HFFc6 (cell line): ENCODE data around the gene LMX1B. TPM values are rescaled to one million over a fixed set of nuclear protein-coding genes. Genes with fewer than 3 reads are reported as not detected.

ENCODE experiments used
- DNase-seq: peaks from one replicate; pipeline ENCODE4 v3.0.0-alpha.2; 2018
- H3K27ac Mint-ChIP-seq: 2 replicates; pipeline ENCODE4 v1.8.0; 2020; ENCODE audit warnings: mild to moderate bottlenecking, mixed read lengths
- H3K27me3 Mint-ChIP-seq: 2 replicates; pipeline ENCODE4 v1.8.0; 2021; ENCODE audit warnings: mild to moderate bottlenecking, moderate library complexity, mixed read lengths; ENCODE audit not compliant: insufficient read depth
- H3K36me3 Mint-ChIP-seq: 2 replicates; pipeline ENCODE4 v1.8.0; 2021; ENCODE audit warnings: low read depth, mixed read lengths
- H3K4me1 Mint-ChIP-seq: 2 replicates; pipeline ENCODE4 v1.8.0; 2020; ENCODE audit warnings: low read depth, mixed read lengths
- H3K4me3 Mint-ChIP-seq: 2 replicates; pipeline ENCODE4 v1.8.0; 2020; ENCODE audit warnings: mild to moderate bottlenecking, moderate library complexity, mixed read lengths
- H3K9me3 Mint-ChIP-seq: 2 replicates; pipeline ENCODE4 v1.8.0; 2020; ENCODE audit warnings: mild to moderate bottlenecking, mixed read lengths
- total RNA-seq, 6 experiments: library from RNA; stranded (reverse); fragmentation: NEBNext Ultra II Directional; extraction: Animal tissue kit (Norgen Biotek cat#: 25700); gene quantifications; 2 replicates in 1 of 6; 3 replicates in 5 of 6; pipeline ENCODE4 v1.2.3, GENCODE V29; 2021
- TF ChIP-seq, protein P1 (sequence below): fragments of 200-600 bp; sonication (generic); IDR thresholded peaks from 2 replicates; pipeline ENCODE4 v1.5.0; 2021; ENCODE audit warnings: antibody characterized with exemption, mild to moderate bottlenecking

The LMX1B gene
- total RNA-seq, 6 experiments from 2014 or later, result not detected

DNA sequence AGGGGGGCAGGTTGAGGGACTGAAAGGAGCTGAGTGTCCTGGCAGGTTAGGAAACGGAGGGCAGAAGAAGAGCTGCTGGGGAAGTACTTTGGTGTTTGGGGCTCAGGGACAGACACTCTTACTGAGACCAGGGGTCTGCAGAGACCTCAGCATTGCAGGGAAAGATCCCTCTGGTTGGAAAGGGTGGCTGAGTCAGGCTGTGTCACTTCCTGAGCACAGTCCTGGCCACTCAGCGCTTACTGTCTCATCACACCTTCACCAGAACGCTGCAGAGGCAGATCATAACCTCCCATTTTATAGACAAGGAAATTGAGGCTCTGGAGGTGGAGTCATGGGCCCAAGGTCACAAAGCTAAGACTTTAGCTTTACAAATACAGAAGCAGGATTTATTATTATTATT lies 54.3 kb downstream of the LMX1B start:
- TF ChIP-seq, protein P1, sequence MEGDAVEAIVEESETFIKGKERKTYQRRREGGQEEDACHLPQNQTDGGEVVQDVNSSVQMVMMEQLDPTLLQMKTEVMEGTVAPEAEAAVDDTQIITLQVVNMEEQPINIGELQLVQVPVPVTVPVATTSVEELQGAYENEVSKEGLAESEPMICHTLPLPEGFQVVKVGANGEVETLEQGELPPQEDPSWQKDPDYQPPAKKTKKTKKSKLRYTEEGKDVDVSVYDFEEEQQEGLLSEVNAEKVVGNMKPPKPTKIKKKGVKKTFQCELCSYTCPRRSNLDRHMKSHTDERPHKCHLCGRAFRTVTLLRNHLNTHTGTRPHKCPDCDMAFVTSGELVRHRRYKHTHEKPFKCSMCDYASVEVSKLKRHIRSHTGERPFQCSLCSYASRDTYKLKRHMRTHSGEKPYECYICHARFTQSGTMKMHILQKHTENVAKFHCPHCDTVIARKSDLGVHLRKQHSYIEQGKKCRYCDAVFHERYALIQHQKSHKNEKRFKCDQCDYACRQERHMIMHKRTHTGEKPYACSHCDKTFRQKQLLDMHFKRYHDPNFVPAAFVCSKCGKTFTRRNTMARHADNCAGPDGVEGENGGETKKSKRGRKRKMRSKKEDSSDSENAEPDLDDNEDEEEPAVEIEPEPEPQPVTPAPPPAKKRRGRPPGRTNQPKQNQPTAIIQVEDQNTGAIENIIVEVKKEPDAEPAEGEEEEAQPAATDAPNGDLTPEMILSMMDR, result no peak
- Mint-ChIP-seq H3K9me3 (no peaks in the 10 kb centered on the region), H3K4me1 (no peaks in the 10 kb centered on the region), H3K36me3 (no peaks in the 10 kb centered on the region), H3K27me3 (peaks cover 17% of the 10 kb centered on the region), H3K4me3 (no peak overlapping the region), H3K27ac (no peak overlapping the region)
- no peak for DNase-seq

DNA sequence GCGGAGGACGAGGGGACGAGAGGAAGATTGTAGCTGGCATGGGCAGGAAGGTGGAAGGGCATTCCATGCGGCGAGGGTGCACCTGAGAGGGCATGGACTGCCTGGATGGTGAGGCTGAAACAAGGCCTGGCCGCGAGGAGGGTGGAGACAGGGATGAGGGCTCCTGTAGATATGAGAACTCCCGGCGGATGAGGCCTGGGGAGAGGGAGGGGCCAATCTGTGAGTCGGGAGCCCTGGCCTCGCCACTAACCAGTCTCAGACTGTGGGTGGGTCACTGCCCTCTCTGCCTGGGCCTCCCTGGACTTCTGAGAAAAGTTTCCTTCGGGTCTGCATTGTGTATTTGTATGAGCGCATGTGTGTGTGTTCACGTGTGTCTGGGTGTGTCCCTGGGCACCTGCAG lies 55.4 kb downstream of the LMX1B start:
- TF ChIP-seq, protein P1, result no peak
- peaks cover 24% of the 10 kb centered on the region for H3K27me3 Mint-ChIP-seq
- H3K36me3 Mint-ChIP-seq, result no peaks in the 10 kb centered on the region
- no peaks in the 10 kb centered on the region for H3K4me1 Mint-ChIP-seq
- no peak overlapping the region for H3K27ac Mint-ChIP-seq
- no peak overlapping the region for H3K4me3 Mint-ChIP-seq
- no peak for DNase-seq
- no peaks in the 10 kb centered on the region for H3K9me3 Mint-ChIP-seq

DNA sequence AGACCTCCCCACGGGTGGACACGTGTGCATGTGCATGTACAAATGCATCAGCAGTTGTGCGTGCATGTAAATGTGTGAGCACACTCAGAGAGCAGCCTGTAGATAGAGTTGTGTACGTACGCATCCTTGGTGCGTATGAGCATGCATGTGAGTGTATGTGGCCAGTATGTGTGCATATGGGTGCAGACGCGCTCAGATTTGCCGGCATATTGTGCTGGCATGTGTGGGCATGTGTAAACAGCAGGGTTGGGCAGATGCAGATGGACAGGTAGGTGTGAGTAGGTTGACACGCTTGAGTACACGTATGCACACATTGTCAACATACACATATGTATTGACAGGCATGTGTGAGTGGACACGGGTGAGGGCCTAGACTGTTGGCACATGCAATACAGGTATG lies 56.5 kb downstream of the LMX1B start:
- DNase-seq, result no peak
- H3K4me1 Mint-ChIP-seq, result no peaks in the 10 kb centered on the region
- no peaks in the 10 kb centered on the region for H3K9me3 Mint-ChIP-seq
- H3K4me3 Mint-ChIP-seq, result no peak overlapping the region
- no peak overlapping the region for H3K27ac Mint-ChIP-seq
- peaks cover 34% of the 10 kb centered on the region for H3K27me3 Mint-ChIP-seq
- H3K36me3 Mint-ChIP-seq, result no peaks in the 10 kb centered on the region
- TF ChIP-seq, protein P1, result no peak

DNA sequence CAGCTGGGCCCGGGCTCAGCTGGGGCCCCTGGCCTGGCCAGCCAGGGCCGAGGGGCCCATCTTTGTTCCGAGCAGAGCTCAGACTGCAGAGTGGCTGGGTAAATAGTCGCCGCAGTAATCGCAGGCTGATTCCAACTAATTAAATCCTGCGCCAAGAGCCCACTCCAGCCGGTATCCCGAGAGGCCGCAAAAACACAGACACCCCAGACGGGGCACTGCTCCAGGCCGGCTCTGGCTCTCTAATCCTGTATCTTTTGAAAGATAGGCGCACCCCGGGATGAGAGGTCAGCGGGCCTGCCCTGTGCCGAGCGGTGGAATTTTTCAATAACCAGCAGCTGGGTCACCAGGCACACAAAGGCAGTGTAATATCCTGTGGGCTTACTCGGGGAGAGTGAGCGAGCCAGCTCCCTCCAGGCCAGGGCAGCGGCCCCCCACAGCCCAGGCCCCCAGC lies 57.7 kb downstream of the LMX1B start:
- Mint-ChIP-seq H3K9me3 (no peaks in the 10 kb centered on the region), H3K36me3 (no peaks in the 10 kb centered on the region), H3K27me3 (peaks cover 32% of the 10 kb centered on the region), H3K27ac (no peak overlapping the region), H3K4me1 (no peaks in the 10 kb centered on the region), H3K4me3 (no peak overlapping the region)
- DNase-seq, result no peak
- TF ChIP-seq, protein P1, result no peak

DNA sequence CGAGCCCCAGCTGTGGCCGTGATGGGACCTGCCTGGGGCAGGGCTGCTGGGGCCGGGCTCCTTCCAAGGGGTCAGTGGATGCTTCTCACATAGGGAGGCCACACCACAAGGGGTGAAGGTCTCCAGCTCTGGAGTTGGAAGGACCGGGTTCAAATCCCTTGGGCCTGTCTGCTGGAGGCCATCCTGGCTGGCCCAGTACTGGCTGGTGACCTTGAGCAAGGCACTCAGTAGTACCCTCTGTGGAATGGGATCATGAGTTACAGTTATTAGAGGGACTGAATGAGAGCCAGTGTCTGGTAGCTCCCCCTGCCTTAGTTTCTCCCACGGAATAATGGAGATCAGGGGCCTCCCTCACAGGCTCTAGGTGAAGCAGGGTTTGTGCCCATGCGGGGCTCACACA lies 58.3 kb downstream of the LMX1B start:
- peaks cover 31% of the 10 kb centered on the region for H3K27me3 Mint-ChIP-seq
- TF ChIP-seq, protein P1, result no peak
- H3K9me3 Mint-ChIP-seq, result no peaks in the 10 kb centered on the region
- no peaks in the 10 kb centered on the region for H3K36me3 Mint-ChIP-seq
- no peak overlapping the region for H3K4me3 Mint-ChIP-seq
- H3K4me1 Mint-ChIP-seq, result no peaks in the 10 kb centered on the region
- no peak for DNase-seq
- H3K27ac Mint-ChIP-seq, result no peak overlapping the region
